Measurements from ENCODE around the gene DSTN.
"Not testable (repeated sequence)": the region's sequence is repeated elsewhere in the genome, so short reads cannot be mapped to it uniquely, and the experiment has no call there.

DSTN gene

GRCh38 chr20:17651129-17651759, 81.4 kb downstream of the DSTN start:
- no peak for DNase-seq (ENCODE audit: low spot score)

- DNase-seq (ENCODE audit: low spot score): no peak
Observed at GRCh38 chr20:17651760-17652388, 82.0 kb downstream of the DSTN start.

GRCh38 chr20:17652411-17652810, 82.5 kb downstream of the DSTN start:
- DNase-seq (ENCODE audit: low spot score): no peak

DNA sequence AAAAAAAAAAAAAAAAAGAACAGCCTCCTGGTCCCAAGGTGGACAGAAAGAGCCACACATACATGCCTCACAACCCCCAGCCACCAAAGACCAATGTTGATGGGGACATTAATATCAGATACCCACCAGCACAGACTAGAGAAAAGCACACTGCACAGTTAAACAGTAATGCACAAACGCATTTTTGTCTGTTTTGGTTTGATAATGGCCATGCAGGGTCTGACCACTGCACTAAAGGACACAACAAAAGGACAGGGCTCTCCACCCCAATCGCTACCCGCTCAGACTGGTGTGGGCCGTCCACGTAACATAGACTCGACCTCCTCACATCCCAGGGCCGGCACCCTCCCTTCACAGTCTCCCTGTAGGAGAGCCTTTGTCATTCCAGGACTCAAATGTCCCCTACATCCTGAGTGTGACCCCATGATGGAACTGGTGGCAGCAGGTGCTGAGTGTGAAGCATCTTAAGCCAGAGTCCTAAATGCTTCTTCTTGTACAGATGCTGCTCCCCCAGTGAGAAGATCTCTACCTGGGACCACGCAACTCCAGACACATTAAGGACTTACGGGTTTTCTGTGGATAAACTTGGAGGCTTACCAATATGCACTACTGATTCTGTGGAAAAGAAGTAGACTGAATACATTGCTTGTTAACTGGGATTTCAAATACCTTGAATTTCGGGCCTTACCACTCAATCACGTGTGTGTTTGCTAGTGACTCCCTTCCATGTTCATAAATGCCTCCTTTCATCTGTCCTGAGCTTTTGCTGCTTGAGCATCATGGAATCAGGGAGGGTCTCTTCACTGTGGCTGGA, 84.2 kb downstream of the DSTN start:
- no peak for DNase-seq (ENCODE audit: low spot score)

DNA sequence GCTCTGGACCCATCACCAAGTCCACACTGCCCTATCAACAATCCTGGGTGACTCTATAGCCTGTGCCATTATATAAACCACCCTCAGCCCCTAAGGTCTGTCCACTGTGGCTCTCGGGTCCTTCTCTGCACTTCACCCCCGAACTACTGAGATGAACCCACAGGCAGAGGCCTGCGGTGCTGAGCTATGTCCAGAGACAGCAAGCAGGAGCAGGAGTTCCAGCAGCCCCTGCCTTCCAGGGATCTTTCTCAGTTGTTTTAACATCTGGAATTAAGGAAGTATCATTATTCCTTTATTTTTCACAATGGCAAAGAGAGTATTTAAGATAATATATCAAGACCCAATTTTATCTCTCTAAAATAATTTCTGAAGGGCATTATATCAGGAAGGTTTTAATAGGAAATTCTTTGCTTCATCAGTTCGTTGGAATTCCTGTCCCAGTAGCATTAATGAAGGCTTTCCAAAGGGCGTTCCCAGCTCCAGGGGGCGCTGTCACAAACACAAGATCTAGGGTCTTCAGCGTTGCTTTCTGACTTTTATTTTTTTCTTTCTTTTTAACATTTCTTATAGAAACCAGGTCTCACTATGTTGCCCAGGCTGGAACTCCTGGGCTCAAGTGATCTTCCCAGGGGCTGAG, 84.9 kb downstream of the DSTN start:
- no peak for DNase-seq (ENCODE audit: low spot score)

GRCh38 chr20:17655286-17655651, 85.4 kb downstream of the DSTN start:
- DNase-seq (ENCODE audit: low spot score): no peak

DNA sequence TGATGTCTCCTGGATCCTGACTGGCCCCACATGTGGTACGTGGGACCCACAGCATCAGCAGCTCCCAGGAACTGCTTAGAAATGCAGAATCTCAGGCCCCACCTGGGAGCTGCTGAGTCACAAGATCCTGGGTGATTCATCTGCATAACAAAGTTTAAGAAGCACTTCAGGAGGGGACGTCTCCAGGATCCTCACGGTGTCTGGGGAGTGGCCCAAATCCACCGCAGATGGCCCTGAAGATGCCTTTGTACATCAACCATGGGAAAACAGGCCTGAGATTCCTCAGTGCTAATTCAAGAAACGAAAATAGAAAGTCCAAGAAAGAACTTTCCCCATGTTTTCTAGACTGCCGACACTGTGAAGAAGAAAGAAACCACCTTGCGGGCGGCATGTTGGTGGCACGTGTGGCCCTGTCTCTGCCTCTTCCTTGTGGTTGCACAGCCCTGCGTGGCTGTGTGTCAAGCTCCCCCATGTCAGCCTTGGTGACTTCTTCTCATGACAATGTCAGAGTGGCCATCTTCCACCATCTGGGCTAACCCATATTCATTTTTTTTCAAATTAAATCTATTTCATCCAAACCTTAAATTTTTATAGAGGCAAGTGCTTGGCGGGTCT, 86.1 kb downstream of the DSTN start:
- no peak for DNase-seq (ENCODE audit: low spot score)

DNA sequence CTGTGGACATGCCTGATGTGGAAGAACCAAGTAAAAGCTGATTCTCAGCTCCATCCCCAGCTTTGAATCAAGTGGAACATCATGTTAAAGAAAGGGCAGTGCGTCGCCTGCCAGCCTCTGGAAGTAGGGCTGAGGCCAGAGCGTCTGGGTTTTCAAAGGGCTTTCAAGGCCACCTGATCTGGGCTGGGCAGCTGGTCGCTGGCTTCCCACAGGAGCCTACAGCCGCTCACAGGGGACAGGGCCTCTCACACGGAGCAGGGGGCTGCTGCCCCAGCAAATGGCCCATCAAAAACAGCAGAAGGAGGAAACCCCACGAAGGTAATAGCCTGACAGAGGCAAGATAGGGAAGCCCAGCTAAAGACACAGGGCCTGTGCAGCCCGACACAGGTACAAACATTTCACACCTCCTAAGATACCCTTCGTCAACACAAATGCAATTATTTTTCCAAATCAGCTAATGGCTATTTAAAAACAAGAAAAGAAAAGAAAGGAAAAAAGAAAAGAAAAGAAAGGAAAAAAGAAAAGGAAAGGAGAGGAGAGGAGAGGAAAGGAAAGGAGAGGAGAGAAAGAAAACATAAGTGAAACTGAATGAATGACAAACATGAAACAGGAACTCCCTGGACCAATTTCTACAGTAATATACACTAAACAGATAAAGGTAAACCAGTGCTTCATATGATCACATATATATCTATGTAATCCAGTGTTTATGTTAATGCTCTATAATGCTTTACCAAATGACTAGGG, 87.4 kb downstream of the DSTN start:
- DNase-seq (ENCODE audit: low spot score): no peak

- no peak for DNase-seq (ENCODE audit: low spot score)
Observed at GRCh38 chr20:17657898-17658647, 88.2 kb downstream of the DSTN start.

GRCh38 chr20:17658648-17658993, 88.7 kb downstream of the DSTN start:
- DNase-seq (ENCODE audit: low spot score): no peak

- not testable (repeated sequence) for DNase-seq (ENCODE audit: low spot score)
Observed at GRCh38 chr20:17659344-17659743, 89.5 kb downstream of the DSTN start.

Data from left forelimb (tissue), 1 donor.